Left ventricle myocardium inferior (tissue), 1 donor: ENCODE measurements around the gene SAYSD1. TPM values are rescaled to one million over a fixed set of nuclear protein-coding genes. Genes with fewer than 3 reads are reported as not detected.
A peak's percentile ranks its signal among the peaks of the same experiment; 100 is the strongest.

ENCODE experiments used
- DNase-seq: peaks from one replicate; pipeline ENCODE4 v3.0.0-alpha.2; 2020
- H3K27ac ChIP-seq: fragments of 200-600 bp; replicated peaks from 2 replicates; pipeline ENCODE4 v1.8.0; 2021
- H3K27me3 ChIP-seq: fragments of 200-600 bp; 2 replicates; pipeline ENCODE4 v1.8.0; 2021; ENCODE audit warnings: low read depth
- H3K36me3 ChIP-seq: fragments of 200-600 bp; 2 replicates; pipeline ENCODE4 v1.8.0; 2021
- H3K4me1 ChIP-seq: fragments of 200-600 bp; 2 replicates; pipeline ENCODE4 v1.8.0; 2021
- H3K4me3 ChIP-seq: fragments of 200-600 bp; 2 replicates; pipeline ENCODE4 v1.8.0; 2021; ENCODE audit warnings: mild to moderate bottlenecking, moderate library complexity
- H3K9me3 ChIP-seq: fragments of 200-600 bp; replicated peaks from 2 replicates; pipeline ENCODE4 v1.8.0; 2021
- intact Hi-C: fragments of 100-400 bp; cut with micrococcal nuclease; formaldehyde crosslinking; loops from one replicate; pipeline ENCODE4 v1.11.0; 2022
- total RNA-seq: library from RNA; stranded (reverse); fragmentation: NEBNext Ultra II Directional; extraction: Animal tissue kit (Norgen Biotek cat#: 25700); gene quantifications from one replicate; pipeline ENCODE4 v1.2.1, GENCODE V29; 2021
- TF ChIP-seq, protein P1 (sequence below): fragments of 200-600 bp; IDR thresholded peaks from 2 replicates; pipeline ENCODE4 v1.8.0; 2021; ENCODE audit warnings: antibody characterized with exemption, mild to moderate bottlenecking, borderline replicate concordance
- donor health status: DM: no; HTN: yes; CAD: no; lungs with severe emphysema.

SAYSD1 gene
- total RNA-seq, 1 donor from 2014 or later, result 10.0 TPM

GRCh38 chr6:39152262-39152661 is 37.3 kb upstream of the SAYSD1 start:
- DNase-seq, result no peak
- no peaks in the 10 kb centered on the region for H3K9me3 ChIP-seq
- no peak overlapping the region for H3K27ac ChIP-seq
- TF ChIP-seq, protein P1, sequence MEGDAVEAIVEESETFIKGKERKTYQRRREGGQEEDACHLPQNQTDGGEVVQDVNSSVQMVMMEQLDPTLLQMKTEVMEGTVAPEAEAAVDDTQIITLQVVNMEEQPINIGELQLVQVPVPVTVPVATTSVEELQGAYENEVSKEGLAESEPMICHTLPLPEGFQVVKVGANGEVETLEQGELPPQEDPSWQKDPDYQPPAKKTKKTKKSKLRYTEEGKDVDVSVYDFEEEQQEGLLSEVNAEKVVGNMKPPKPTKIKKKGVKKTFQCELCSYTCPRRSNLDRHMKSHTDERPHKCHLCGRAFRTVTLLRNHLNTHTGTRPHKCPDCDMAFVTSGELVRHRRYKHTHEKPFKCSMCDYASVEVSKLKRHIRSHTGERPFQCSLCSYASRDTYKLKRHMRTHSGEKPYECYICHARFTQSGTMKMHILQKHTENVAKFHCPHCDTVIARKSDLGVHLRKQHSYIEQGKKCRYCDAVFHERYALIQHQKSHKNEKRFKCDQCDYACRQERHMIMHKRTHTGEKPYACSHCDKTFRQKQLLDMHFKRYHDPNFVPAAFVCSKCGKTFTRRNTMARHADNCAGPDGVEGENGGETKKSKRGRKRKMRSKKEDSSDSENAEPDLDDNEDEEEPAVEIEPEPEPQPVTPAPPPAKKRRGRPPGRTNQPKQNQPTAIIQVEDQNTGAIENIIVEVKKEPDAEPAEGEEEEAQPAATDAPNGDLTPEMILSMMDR, result no peak
- no peak overlapping the region for H3K4me3 ChIP-seq
- intact Hi-C loops, result no loop called here
- peaks cover 52% of the 10 kb centered on the region for H3K27me3 ChIP-seq
- peaks cover 5% of the 10 kb centered on the region for H3K4me1 ChIP-seq
- H3K36me3 ChIP-seq, result no peaks in the 10 kb centered on the region

GRCh38 chr6:39151211-39151610 is 36.2 kb upstream of the SAYSD1 start:
- H3K9me3 ChIP-seq, result no peaks in the 10 kb centered on the region
- H3K4me3 ChIP-seq, result no peak overlapping the region
- no peaks in the 10 kb centered on the region for H3K36me3 ChIP-seq
- intact Hi-C loops, result no loop called here
- peaks cover 55% of the 10 kb centered on the region for H3K27me3 ChIP-seq
- DNase-seq, result no peak
- H3K27ac ChIP-seq, result no peak overlapping the region
- H3K4me1 ChIP-seq, result peaks cover 5% of the 10 kb centered on the region
- TF ChIP-seq, protein P1, result no peak

DNA sequence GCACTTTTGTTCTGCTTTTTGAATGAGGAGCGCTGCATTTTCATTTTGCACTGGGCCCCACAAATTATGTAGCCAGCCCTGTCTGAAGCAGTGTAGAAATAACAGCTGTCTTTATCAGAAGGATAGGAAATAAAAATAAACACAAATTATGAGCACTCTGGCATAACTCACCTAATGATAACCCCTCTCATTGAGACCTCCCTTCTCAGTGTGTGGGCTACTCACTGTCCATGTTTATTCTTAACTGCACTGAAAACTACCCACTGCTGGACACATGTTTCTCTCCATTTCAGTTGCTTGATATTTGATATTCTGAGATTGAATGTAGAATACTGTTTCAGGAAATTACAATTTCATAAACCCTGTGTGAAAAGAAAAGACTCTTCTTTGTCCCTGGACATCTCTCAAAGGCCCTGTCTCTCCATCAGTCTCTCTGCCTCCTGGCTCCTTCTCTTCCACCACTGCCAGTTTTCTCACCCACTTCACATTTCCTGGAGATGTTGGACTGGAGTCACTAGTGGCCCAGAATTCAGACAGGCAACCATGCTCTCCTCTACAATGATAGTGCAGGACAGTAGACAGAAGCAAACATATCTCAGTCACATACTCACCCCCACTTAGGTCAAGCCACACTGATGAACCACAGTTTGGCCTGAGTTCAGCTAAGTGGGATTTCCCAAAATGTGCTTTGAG is 29.6 kb upstream of the SAYSD1 start:
- Histone ChIP-seq H3K27ac (no peak overlapping the region), H3K9me3 (no peaks in the 10 kb centered on the region), H3K36me3 (no peaks in the 10 kb centered on the region), H3K4me3 (no peak overlapping the region), H3K27me3 (peaks cover 37% of the 10 kb centered on the region), H3K4me1 (peaks cover 6% of the 10 kb centered on the region)
- TF ChIP-seq, protein P1, result no peak
- intact Hi-C loops, result no loop called here
- no peak for DNase-seq

DNA sequence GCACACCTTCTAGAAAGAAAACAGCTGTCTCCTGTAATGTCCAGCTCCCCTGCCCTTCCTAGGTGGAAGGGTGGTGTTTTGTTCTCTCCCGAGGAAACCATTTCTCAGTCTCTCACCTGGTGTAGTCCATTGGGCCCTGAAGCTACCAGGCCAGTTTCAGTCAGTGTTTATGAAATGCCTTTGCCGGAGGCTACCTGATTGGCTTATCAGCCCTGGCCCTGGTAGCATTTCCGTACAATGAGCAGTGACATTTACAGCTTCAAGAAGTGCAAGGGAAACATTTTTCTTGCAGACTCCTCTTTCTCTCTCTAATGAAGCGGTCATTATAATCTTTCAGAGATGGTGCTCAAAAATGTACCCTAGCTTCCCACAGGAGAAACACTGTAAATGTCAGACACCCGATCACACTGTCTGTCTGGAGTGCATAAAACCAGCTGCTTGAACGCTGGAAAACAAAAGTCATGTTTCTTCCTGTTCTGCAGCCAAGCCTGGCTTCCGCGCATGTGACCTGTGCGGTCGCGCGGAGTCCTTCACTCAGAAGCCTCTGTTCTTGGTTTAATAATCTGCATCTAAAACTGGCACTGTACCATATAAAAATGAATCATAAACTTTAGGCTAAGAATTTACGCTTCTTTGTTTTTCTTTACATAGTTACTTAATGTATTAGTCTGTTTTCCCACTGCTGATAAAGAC is 28.4 kb upstream of the SAYSD1 start:
- no peak overlapping the region for H3K4me3 ChIP-seq
- H3K27ac ChIP-seq, result no peak overlapping the region
- H3K4me1 ChIP-seq, result peaks cover 6% of the 10 kb centered on the region
- no peaks in the 10 kb centered on the region for H3K36me3 ChIP-seq
- intact Hi-C loops, result no loop called here
- H3K27me3 ChIP-seq, result peaks cover 32% of the 10 kb centered on the region
- TF ChIP-seq, protein P1, result no peak
- DNase-seq, result no peak
- peaks cover 9% of the 10 kb centered on the region for H3K9me3 ChIP-seq

DNA sequence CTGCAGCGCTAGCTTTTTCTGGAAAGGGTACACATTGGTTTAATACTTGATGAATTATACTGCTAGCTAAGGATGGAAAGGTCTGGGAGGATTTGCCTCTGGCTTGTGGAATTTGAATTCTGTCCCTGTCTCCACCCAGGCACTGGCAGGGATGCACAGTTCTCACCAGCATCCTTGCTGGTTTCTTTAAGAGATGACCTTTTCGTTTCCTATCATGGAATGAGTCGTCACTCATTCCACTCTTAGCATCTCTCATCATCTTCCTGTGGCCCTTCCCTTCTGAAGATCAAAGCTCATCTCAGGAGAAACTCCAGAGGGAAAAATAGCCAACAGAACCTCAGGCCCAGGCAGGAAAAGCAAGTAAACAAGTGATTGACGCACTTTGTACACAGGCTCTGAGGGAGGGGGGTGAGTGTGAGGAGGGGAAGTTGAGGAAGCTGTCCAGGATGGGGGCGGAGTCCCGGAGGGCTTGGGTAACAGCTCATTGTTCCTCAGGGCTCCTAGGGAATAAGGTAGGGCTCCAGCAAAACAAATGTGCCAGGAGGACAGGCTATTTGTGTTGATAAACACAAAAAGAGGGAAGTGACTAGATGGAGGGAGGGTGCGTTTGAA is 25.7 kb upstream of the SAYSD1 start:
- Histone ChIP-seq H3K4me3 (no peak overlapping the region), H3K27ac (peak overlapping the region; percentile 50), H3K27me3 (peaks cover 13% of the 10 kb centered on the region), H3K36me3 (no peaks in the 10 kb centered on the region), H3K9me3 (peaks cover 22% of the 10 kb centered on the region), H3K4me1 (peaks cover 6% of the 10 kb centered on the region)
- TF ChIP-seq, protein P1, result no peak
- intact Hi-C loops, result no loop called here
- DNase-seq, result no peak
